Hepatocyte (in vitro differentiated cells): Measurements from ENCODE around the gene RALGAPA2. TPM values are rescaled to one million over a fixed set of nuclear protein-coding genes. Genes with fewer than 3 reads are reported as not detected.

Experiments
- DNase-seq: peaks from one replicate; pipeline ENCODE4 v3.0.0-alpha.2; 2016; ENCODE audit warnings: low spot score
- H2AFZ ChIP-seq: fragments of 200-600 bp; sonication (generic); 2 replicates; pipeline ENCODE4 v1.6.0; 2016; ENCODE audit warnings: antibody characterized with exemption, mild to moderate bottlenecking
- H3K27ac ChIP-seq: fragments of 200-600 bp; sonication (generic); 2 replicates; pipeline ENCODE4 v1.5.1; 2016; ENCODE audit warnings: mild to moderate bottlenecking
- H3K27me3 ChIP-seq: fragments of 200-600 bp; sonication (generic); 2 replicates; pipeline ENCODE4 v1.6.1; 2016
- H3K36me3 ChIP-seq: fragments of 200-600 bp; sonication (generic); replicated peaks from 2 replicates; pipeline ENCODE4 v1.5.1; 2016; ENCODE audit warnings: low read depth; ENCODE audit not compliant: insufficient read depth
- H3K4me1 ChIP-seq: fragments of 200-600 bp; sonication (generic); 2 replicates; pipeline ENCODE4 v1.5.1; 2016; ENCODE audit warnings: mild to moderate bottlenecking, moderate library complexity; ENCODE audit not compliant: insufficient read depth
- H3K4me2 ChIP-seq: fragments of 200-600 bp; sonication (generic); 2 replicates; pipeline ENCODE4 v1.6.0; 2016
- H3K4me3 ChIP-seq: fragments of 200-600 bp; sonication (generic); 2 replicates; pipeline ENCODE4 v1.5.1; 2016; ENCODE audit warnings: mild to moderate bottlenecking
- H3K79me2 ChIP-seq: fragments of 200-600 bp; sonication (generic); 2 replicates; pipeline ENCODE4 v1.6.0; 2017; ENCODE audit warnings: mild to moderate bottlenecking
- H3K9me2 ChIP-seq: fragments of 200-600 bp; sonication (generic); replicated peaks from 2 replicates; pipeline ENCODE4 v1.6.0; 2017; ENCODE audit warnings: mild to moderate bottlenecking; ENCODE audit not compliant: insufficient read depth
- H3K9me3 ChIP-seq: fragments of 200-600 bp; sonication (generic); 2 replicates; pipeline ENCODE4 v1.5.1; 2016; ENCODE audit warnings: low read depth, mild to moderate bottlenecking
- H4K20me1 ChIP-seq: fragments of 200-600 bp; sonication (generic); 2 replicates; pipeline ENCODE4 v1.6.0; 2016; ENCODE audit warnings: mild to moderate bottlenecking; ENCODE audit not compliant: insufficient read depth, poor library complexity, severe bottlenecking
- CTCF ChIP-seq: fragments of 200-600 bp; sonication (generic); IDR thresholded peaks from 2 replicates; pipeline ENCODE4 v1.5.1; 2016; ENCODE audit warnings: antibody characterized with exemption, mild to moderate bottlenecking; ENCODE audit not compliant: poor library complexity
- EZH2 ChIP-seq: fragments of 200-600 bp; sonication (generic); IDR thresholded peaks from 2 replicates; pipeline ENCODE4 v1.6.1; 2016; ENCODE audit warnings: antibody characterized with exemption, mild to moderate bottlenecking, borderline replicate concordance
- EZH2phosphoT487 ChIP-seq: fragments of 200-600 bp; sonication (generic); IDR thresholded peaks from one replicate; pipeline ENCODE4 v1.6.1; 2018; ENCODE audit warnings: antibody characterized with exemption, mild to moderate bottlenecking, low read depth, moderate library complexity; ENCODE audit not compliant: unreplicated experiment, severe bottlenecking
- WGBS: methylation state at CpG from one replicate; pipeline ENCODE4 v1.1.6; 2016; ENCODE audit warnings: low lambda C conversion rate; ENCODE audit errors: missing lambda C conversion rate; 5-methylcytosine and 5-hydroxymethylcytosine counted together
- polyA plus RNA-seq: library from polyadenylated mRNA; unstranded; fragments of >200 nt; fragmentation: Nextera tagmentation; extraction: Ambion mirVana; gene quantifications from 2 replicates; pipeline ENCODE4 v1.2.1, GENCODE V29; 2016
- total RNA-seq: library from RNA; depleted of rRNA; stranded (reverse); fragments of >200 nt; gene quantifications from 2 replicates; pipeline ENCODE4 v1.2.3, GENCODE V29; 2014

RALGAPA2 gene
- total and polyA plus RNA-seq, 2 experiments from 2014 or later, result 16.8 to 35.3 TPM

GRCh38 chr20:20465252-20465651, 247.2 kb downstream of the RALGAPA2 start:
- WGBS, result 94% methylated on average over 2 of the region's 2 CpGs
- Histone ChIP-seq H3K9me3 (no peaks in the 10 kb centered on the region), H3K4me1 (no peaks in the 10 kb centered on the region), H3K36me3 (no peaks in the 10 kb centered on the region), H3K9me2 (no peaks in the 10 kb centered on the region), H3K27me3 (no peaks in the 10 kb centered on the region), H2AFZ (no peak overlapping the region), H3K79me2 (no peaks in the 10 kb centered on the region), H3K4me3 (no peak overlapping the region), H4K20me1 (no peaks in the 10 kb centered on the region), H3K4me2 (no peak overlapping the region), H3K27ac (no peak overlapping the region)
- TF ChIP-seq EZH2 (no peak), EZH2phosphoT487 (no peak), CTCF (peak; percentile 15)
- DNase-seq, result no peak

GRCh38 chr20:20463933-20464374, 248.5 kb downstream of the RALGAPA2 start:
- no peak overlapping the region for H3K4me3 ChIP-seq
- H3K9me3 ChIP-seq, result no peaks in the 10 kb centered on the region
- 70% methylated on average over 9 of the region's 9 CpGs for WGBS
- H3K4me1 ChIP-seq, result no peaks in the 10 kb centered on the region
- no peaks in the 10 kb centered on the region for H3K79me2 ChIP-seq
- TF ChIP-seq EZH2 (no peak), CTCF (no peak), EZH2phosphoT487 (no peak)
- DNase-seq, result no peak
- no peaks in the 10 kb centered on the region for H3K27me3 ChIP-seq
- H3K9me2 ChIP-seq, result no peaks in the 10 kb centered on the region
- no peaks in the 10 kb centered on the region for H3K36me3 ChIP-seq
- H3K4me2 ChIP-seq, result no peak overlapping the region
- no peaks in the 10 kb centered on the region for H4K20me1 ChIP-seq
- no peak overlapping the region for H3K27ac ChIP-seq
- H2AFZ ChIP-seq, result no peak overlapping the region

- Histone ChIP-seq H3K4me3 (no peak overlapping the region), H3K27ac (no peak overlapping the region), H3K9me2 (no peaks in the 10 kb centered on the region), H4K20me1 (no peaks in the 10 kb centered on the region), H3K36me3 (no peaks in the 10 kb centered on the region), H3K9me3 (no peaks in the 10 kb centered on the region), H3K79me2 (no peaks in the 10 kb centered on the region), H3K4me2 (no peak overlapping the region), H3K4me1 (no peaks in the 10 kb centered on the region), H3K27me3 (no peaks in the 10 kb centered on the region), H2AFZ (no peak overlapping the region)
- TF ChIP-seq EZH2phosphoT487, result no peak
- whole genome bisulfite sequencing, result 84% methylated on average over 3 of the region's 3 CpGs
- no peak for DNase-seq
Observed at GRCh38 chr20:20462185-20462584, 250.3 kb downstream of the RALGAPA2 start.

- Histone ChIP-seq H3K4me3 (no peak overlapping the region), H3K4me1 (no peaks in the 10 kb centered on the region), H3K9me2 (no peaks in the 10 kb centered on the region), H3K27me3 (no peaks in the 10 kb centered on the region), H3K4me2 (no peak overlapping the region), H2AFZ (no peak overlapping the region), H4K20me1 (no peaks in the 10 kb centered on the region), H3K36me3 (no peaks in the 10 kb centered on the region), H3K27ac (no peak overlapping the region), H3K9me3 (no peaks in the 10 kb centered on the region), H3K79me2 (no peaks in the 10 kb centered on the region)
- WGBS, result 66% methylated on average over 2 of the region's 2 CpGs
- DNase-seq, result no peak
- no peak for TF ChIP-seq EZH2
- TF ChIP-seq EZH2phosphoT487, result no peak
- no peak for TF ChIP-seq CTCF
Observed at GRCh38 chr20:20461551-20461950, 250.9 kb downstream of the RALGAPA2 start.
